Epithelial cell of umbilical artery (primary cell): Measurements from ENCODE around the gene EYA2. TPM values are rescaled to one million over a fixed set of nuclear protein-coding genes. Genes with fewer than 3 reads are reported as not detected.

Source experiments
- total RNA-seq: library from RNA; depleted of rRNA; stranded (reverse); fragments of >200 nt; gene quantifications from 2 replicates; pipeline ENCODE4 v1.2.3, GENCODE V29; 2014

The EYA2 gene, protein sequence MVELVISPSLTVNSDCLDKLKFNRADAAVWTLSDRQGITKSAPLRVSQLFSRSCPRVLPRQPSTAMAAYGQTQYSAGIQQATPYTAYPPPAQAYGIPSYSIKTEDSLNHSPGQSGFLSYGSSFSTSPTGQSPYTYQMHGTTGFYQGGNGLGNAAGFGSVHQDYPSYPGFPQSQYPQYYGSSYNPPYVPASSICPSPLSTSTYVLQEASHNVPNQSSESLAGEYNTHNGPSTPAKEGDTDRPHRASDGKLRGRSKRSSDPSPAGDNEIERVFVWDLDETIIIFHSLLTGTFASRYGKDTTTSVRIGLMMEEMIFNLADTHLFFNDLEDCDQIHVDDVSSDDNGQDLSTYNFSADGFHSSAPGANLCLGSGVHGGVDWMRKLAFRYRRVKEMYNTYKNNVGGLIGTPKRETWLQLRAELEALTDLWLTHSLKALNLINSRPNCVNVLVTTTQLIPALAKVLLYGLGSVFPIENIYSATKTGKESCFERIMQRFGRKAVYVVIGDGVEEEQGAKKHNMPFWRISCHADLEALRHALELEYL
- total RNA-seq: not detected in 2 replicates

DNA sequence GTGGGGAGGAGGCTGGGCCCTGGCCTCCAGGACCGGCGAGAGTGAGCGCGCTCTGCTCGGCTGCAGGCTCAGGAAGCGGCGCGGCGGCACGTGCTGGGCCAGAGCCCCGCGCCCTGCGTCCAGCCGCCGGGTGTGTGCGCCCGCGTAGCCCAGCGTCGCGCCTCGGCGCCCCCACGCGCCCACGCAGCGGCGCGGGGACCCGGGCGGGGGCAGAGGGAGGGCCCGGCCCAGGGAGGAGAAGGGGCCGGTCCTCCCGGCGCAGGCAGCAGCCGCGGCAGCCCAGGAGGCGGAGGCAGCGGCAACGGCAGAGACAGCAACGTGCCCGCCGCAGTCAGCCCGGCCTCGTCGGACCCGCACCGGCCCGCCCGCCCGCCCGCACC, at the start of gene EYA2:
Gene EYA2, plus strand, starts transcription at position 265 of the 380 bp plus-strand sequence. CDS start 95,168 bp downstream, outside the sequence.

Other genes starting within 250 kb of the EYA2 start
- gene SLC13A3, start 243.4 kb upstream of the EYA2 start, total RNA-seq: 0.15 and 0.32 TPM in 2 replicates
- gene TP53RK, start 205.4 kb upstream of the EYA2 start, total RNA-seq: 17.6 and 20.1 TPM in 2 replicates
- gene SLC2A10, start 185.2 kb upstream of the EYA2 start, total RNA-seq: 10.6 and 13.3 TPM in 2 replicates